ENCODE data around the gene KLK6.

The KLK6 gene

GRCh38 chr19:50969413-50969760 is at the start of gene KLK6:
KLK6 (minus strand) TSS chr19:50969591; CDS start chr19:50968104, 1,487 bp downstream.
- no peak for DNase-seq (ENCODE audit: low read depth in 2 of 2)

GRCh38 chr19:51018745-51019543 is 49.6 kb upstream of the KLK6 start:
- DNase-seq (ENCODE audit: low read depth in 2 of 2) = no peak

GRCh38 chr19:51016798-51017683 is 47.6 kb upstream of the KLK6 start:
- DNase-seq (ENCODE audit: low read depth in 2 of 2) = peak in 1 of 2 donors; percentile 35

GRCh38 chr19:51015691-51016267 is 46.4 kb upstream of the KLK6 start:
- no peak for DNase-seq (ENCODE audit: low read depth in 2 of 2)

- DNase-seq (ENCODE audit: low read depth in 2 of 2) = no peak
These were observed 44.9 kb upstream of the KLK6 start for GRCh38 chr19:51014242-51014641.

GRCh38 chr19:51012661-51013190 is 43.3 kb upstream of the KLK6 start:
- no peak for DNase-seq (ENCODE audit: low read depth in 2 of 2)

GRCh38 chr19:51010066-51010795 is 40.8 kb upstream of the KLK6 start:
- DNase-seq (ENCODE audit: low read depth in 2 of 2) = no peak

GRCh38 chr19:51009061-51009891 is 39.9 kb upstream of the KLK6 start:
- no peak for DNase-seq (ENCODE audit: low read depth in 2 of 2)

GRCh38 chr19:51007488-51007887 is 38.1 kb upstream of the KLK6 start:
- DNase-seq (ENCODE audit: low read depth in 2 of 2) = no peak

- DNase-seq (ENCODE audit: low read depth in 2 of 2) = no peak
These were observed 37.0 kb upstream of the KLK6 start for GRCh38 chr19:51006406-51006805.

- DNase-seq (ENCODE audit: low read depth in 2 of 2) = no peak
These were observed 35.9 kb upstream of the KLK6 start for GRCh38 chr19:51005248-51005647.

- no peak for DNase-seq (ENCODE audit: low read depth in 2 of 2)
These were observed 33.9 kb upstream of the KLK6 start for GRCh38 chr19:51003316-51003715.

GRCh38 chr19:51002542-51003311 is 33.3 kb upstream of the KLK6 start:
- DNase-seq (ENCODE audit: low read depth in 2 of 2) = no peak

GRCh38 chr19:51002089-51002532 is 32.7 kb upstream of the KLK6 start:
- DNase-seq (ENCODE audit: low read depth in 2 of 2) = no peak

GRCh38 chr19:51001515-51001914 is 32.1 kb upstream of the KLK6 start, which contains the start of gene KLK8:
KLK8 (minus strand) TSS chr19:51001604; CDS start chr19:51001167, 437 bp downstream.
- no peak for DNase-seq (ENCODE audit: low read depth in 2 of 2)

- DNase-seq (ENCODE audit: low read depth in 2 of 2) = no peak
These were observed 31.6 kb upstream of the KLK6 start for GRCh38 chr19:51000981-51001380.

GRCh38 chr19:51000426-51000825 is 31.0 kb upstream of the KLK6 start:
- DNase-seq (ENCODE audit: low read depth in 2 of 2) = no peak

- DNase-seq (ENCODE audit: low read depth in 2 of 2) = no peak
These were observed 29.3 kb upstream of the KLK6 start for GRCh38 chr19:50998686-50999085.

- DNase-seq (ENCODE audit: low read depth in 2 of 2) = no peak
These were observed 28.7 kb upstream of the KLK6 start for GRCh38 chr19:50998061-50998460.

- no peak for DNase-seq (ENCODE audit: low read depth in 2 of 2)
These were observed 24.7 kb upstream of the KLK6 start for GRCh38 chr19:50994129-50994528.
